Measurements from ENCODE around the gene ZDHHC22.
A peak's percentile ranks its signal among the peaks of the same experiment; 100 is the strongest.

ZDHHC22 gene

DNA sequence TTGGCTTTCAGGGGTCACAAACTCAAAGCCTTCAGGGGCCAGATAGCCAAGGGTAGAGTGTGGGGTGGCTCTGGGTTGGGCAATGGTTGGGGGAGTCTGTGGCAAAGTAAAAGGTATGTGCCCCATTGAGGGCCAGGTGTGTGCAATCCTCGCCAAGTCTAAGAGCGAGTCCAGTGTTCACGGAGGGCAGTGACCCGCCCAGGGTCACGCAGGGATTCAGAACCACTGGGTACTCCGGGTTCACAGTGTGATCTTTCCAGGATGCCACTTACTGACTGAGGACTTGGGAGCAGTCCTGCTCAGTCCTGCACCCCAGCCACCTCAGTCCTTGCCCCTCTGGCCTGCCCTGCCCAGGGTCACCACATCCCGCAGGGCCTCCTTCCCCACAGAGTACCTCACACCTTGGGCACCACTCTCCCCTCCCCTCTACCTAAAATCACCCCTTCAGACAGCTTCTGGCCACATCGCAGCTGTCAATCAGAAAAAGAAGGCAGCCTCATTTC, 15.7 kb downstream of the ZDHHC22 start:
- DNase-seq (ENCODE audit: low read depth), result no peak

- no peak for DNase-seq (ENCODE audit: low read depth)
Measured at GRCh38 chr14:77125281-77125801, 16.2 kb downstream of the ZDHHC22 start.

DNA sequence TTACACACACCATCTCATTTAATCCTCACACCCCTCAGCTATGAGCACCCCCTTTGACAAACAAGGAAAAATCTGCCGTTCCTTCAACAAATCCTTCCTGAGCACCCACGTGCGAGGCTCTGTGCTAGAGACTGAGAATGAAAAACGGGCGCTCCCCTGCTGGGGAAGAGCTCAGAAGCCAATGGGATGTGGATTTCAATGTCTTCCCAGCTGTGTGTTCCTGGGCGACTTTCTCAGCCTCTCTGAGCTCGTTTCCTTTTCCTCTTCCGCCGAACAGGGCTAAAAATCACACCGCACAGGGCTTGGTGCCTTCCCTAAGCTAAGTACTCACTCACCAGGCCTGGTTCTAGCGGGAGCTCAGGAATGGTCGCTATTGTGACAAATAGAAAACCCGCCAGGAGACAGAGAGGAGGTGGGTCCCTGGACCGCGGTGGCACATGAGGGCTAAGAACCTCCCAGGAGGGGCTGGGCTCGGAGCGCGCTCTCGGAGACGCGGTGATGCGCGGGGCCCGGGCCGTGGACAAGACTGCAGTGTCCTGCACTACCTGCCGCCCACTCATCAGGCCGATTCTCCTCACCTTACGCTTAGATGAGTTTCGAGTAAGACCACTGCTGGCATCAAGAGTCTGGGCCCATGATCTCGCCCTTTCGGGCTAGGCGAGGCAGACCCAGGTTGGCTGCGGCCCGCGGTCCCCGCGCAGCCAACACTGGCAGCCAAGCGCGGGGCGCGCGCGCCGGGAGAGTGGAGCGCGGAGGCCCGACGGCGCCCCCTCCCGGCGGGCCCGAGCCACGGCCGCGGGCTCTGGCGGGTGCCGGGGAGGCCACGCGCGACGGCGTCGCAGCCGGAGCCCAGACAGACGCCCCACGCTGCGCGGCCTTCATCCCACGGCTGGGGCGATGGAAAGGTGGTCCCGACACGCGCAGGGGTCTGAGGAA, 17.0 kb downstream of the ZDHHC22 start:
- DNase-seq (ENCODE audit: low read depth), result peak; percentile 43

DNA sequence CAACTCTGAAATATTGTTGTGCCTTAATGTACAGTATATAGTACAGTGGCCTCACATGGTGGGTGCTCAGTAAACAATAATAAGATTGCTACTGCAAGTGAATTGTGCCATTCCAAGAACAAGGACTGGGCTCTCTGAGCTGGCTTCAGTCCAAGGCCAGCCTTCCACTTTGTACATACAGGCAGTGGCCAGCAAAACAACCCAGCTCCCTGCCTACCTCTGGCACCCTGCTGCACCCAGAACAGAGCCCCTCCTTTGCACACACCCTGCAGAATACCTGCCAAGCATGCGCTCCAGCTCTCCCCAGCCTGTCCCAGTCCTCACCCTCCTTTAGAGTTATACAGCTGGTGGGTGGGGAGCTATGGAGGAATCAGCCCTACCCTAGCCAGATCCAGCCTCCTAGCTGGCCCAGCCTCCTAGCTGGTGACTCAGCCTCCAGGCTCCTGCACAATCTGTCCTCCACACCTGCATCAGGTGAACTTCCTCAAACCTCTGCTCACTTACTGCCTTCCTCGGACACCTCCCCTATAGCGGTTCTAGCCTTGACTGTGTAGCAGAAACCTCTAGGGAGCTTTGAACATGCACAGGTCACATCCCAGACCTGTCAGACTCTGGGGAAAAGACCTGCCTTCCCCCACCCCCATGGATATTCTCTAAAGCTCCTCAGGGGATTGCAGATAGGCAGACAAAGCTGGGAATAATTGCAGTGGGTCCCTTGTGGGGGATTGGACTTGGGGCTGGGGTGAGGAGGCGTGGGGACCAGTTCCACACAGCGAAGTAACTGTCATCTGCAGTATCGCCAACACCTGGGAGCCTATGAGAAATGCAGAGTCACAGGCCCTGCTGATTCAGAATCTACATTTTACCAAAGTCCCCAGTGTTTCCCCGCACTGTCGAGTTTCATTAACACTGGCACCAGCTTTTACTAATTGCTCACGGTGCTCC, 17.9 kb downstream of the ZDHHC22 start:
- DNase-seq (ENCODE audit: low read depth), result no peak

- DNase-seq (ENCODE audit: low read depth), result no peak
Measured at GRCh38 chr14:77122526-77123125, 19.0 kb downstream of the ZDHHC22 start.

GRCh38 chr14:77120771-77121743, 20.5 kb downstream of the ZDHHC22 start:
- no peak for DNase-seq (ENCODE audit: low read depth)

DNA sequence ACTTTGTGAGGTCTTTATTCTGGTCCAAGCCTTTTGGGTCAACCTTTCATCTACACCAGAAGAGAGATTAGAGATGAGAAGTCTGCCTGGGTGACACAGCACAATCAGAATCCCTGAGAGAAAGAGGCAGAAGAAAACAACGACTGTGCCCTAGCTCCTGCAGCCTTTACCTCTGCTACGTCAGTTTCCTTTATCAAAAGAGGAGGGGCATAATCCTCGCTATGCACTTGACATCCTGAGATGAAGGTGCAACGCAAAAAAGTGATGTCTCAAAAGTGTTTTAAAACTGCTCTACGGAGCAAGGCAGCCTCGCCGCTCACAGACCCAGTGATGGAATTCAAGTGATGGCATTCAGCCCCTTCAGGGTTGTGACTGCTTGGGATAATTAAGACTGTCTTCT, 21.7 kb downstream of the ZDHHC22 start:
- DNase-seq (ENCODE audit: low read depth), result no peak

DNA sequence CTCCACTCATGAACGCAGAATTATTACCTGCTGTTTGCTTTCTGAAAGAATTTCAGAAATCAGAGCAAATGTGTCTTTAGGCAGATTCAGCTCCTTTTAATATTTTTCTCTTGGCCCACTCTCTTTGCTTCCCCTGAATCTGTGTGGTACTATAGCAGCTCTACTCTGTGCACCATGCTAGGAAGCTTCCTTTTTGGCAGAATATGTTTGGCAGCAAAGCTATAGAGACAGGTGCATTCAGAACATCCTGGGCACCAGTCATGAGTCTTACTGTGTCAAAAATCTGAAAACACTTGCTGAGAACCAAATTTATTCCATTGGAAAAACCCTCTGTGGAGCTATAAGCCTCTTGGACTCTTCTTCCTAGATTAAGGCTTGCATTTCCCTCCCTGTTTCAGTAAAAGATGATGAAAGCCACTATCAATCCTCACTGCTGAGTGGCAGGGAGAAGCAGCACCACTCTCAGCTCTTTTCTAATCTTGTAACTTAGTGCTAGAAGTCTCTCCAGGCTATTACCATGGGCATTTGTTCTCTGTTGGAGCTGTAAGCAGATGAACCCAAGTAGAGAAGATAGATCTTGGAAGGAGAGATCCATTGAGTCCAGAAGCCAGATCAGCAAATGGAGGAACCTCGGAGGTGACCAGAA, 25.3 kb downstream of the ZDHHC22 start:
- DNase-seq (ENCODE audit: low read depth), result no peak

GRCh38 chr14:77114609-77115008, 27.0 kb downstream of the ZDHHC22 start:
- DNase-seq (ENCODE audit: low read depth), result no peak

- DNase-seq (ENCODE audit: low read depth), result no peak
Measured at GRCh38 chr14:77113644-77114043, 27.9 kb downstream of the ZDHHC22 start.

DNA sequence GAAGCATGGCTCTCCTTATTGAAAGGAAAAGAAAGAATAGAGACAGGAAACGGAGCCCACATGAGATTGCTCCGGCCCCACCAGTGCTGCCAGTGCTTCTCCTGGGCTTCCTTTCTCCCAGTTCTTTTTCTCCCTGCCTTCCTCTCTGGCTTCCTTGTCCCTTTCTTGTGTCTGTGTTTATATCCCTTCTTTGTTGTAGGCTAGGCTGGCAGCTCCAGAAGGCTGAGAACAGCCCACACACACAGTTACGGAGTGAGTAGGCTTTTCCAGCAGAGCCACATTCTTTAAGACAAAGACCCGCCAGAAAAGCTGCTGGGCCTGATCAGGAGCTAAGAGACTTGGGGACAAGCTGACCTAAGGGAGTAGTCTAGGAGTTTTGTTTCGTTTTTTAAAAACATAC, 30.6 kb downstream of the ZDHHC22 start:
- no peak for DNase-seq (ENCODE audit: low read depth)

DNA sequence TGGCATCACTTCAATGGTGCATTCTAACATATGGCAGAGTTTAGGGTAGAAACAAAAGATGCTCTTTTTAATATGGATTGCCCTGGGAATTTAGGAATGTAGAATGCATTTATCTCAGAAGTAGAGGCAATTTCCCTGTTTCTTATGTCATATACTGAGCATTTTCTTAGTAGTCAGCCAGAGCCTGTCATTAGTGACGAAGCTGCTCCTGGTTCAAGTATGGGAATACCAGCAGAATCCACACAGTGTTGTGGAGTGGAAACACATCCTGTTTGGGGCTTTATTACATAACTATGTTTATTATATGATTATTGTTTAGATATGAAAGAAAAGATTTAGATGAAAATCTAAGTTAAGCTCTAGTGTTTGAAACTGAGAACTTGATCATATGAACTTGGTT, 31.3 kb downstream of the ZDHHC22 start:
- no peak for DNase-seq (ENCODE audit: low read depth)

GRCh38 chr14:77109656-77110055, 31.9 kb downstream of the ZDHHC22 start:
- no peak for DNase-seq (ENCODE audit: low read depth)

GRCh38 chr14:77108753-77109152, 32.8 kb downstream of the ZDHHC22 start:
- DNase-seq (ENCODE audit: low read depth), result no peak

GRCh38 chr14:77107228-77107627, 34.4 kb downstream of the ZDHHC22 start:
- DNase-seq (ENCODE audit: low read depth), result no peak

GRCh38 chr14:77106666-77107065, 34.9 kb downstream of the ZDHHC22 start:
- DNase-seq (ENCODE audit: low read depth), result no peak

GRCh38 chr14:77105145-77105939, 36.2 kb downstream of the ZDHHC22 start:
- no peak for DNase-seq (ENCODE audit: low read depth)

- DNase-seq (ENCODE audit: low read depth), result no peak
Measured at GRCh38 chr14:77104393-77104792, 37.2 kb downstream of the ZDHHC22 start.

DNA sequence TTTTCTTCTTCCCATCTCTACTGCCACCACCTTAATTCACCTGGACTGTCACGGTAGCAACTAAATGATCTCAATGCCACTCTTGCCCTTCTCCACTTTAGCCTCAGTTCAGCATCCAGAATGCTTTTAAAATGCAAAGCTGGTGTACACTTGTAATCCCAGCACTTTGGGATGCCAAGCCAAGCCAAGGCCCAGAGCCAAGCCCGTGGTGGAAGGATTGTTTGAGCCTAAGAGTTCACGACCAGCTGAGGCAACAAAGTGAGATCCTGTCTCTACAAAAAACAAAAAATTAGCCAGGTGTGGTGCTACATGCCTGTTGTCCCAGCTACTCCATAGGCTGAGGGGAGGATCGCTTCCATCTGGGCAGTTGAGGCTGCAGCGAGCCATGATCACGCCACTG, 37.6 kb downstream of the ZDHHC22 start:
- no peak for DNase-seq (ENCODE audit: low read depth)

Measured in activated T-cell treated with anti-CD3 and anti-CD28 coated beads for 1 hour (primary cell).